GM19023 (cell line): ENCODE results near the gene DIPK1A.
"Not testable (repeated sequence)": the region's sequence is repeated elsewhere in the genome, so short reads cannot be mapped to it uniquely, and the experiment has no call there.

ENCODE experiments used
- ATAC-seq: cut with Tn5 transposase; IDR thresholded peaks from one replicate; pipeline ENCODE4 v1.9.1; 2021; ENCODE audit warnings: mild to moderate bottlenecking, moderate library complexity; ENCODE audit not compliant: unreplicated experiment

Gene DIPK1A

GRCh38 chr1:92980732-92981647 lies 19.7 kb upstream of the DIPK1A start:
- peak; percentile 60 for ATAC-seq

DNA sequence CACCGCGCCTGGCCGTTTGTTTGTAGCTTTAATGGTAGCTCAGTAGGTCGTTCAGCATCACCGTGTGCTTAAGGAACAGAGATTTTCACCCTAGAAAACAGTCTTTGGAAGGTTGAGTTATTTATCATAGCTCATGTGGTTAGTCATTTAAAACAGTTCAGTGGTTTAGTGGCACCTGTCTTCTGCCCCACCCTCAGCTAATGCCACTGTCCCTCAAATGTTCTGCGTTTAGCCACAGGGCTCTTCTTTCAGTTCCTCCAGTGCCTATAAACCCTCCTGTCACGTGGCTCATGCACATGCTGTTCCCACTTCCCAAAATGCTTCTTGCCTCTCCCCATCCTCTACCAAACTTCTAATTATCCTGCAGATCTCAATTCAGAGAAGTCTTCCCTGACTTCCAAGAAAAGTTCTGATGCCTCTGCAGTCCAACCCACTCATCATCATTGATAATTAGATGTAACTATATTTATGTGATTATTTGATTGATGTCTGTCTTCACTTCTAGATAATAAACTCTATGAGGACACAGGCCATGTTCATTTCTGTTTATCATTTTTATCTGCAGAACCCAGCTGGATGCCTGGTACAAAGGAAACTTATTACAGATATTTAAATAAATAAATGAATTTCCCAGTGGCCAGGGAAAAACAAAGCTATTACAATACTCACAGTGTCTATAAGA lies 14.4 kb upstream of the DIPK1A start:
- ATAC-seq: peak; percentile 81

GRCh38 chr1:92974112-92974511 lies 12.8 kb upstream of the DIPK1A start:
- ATAC-seq: not testable (repeated sequence)

GRCh38 chr1:92973203-92973897 lies 12.1 kb upstream of the DIPK1A start:
- ATAC-seq: no peak

DNA sequence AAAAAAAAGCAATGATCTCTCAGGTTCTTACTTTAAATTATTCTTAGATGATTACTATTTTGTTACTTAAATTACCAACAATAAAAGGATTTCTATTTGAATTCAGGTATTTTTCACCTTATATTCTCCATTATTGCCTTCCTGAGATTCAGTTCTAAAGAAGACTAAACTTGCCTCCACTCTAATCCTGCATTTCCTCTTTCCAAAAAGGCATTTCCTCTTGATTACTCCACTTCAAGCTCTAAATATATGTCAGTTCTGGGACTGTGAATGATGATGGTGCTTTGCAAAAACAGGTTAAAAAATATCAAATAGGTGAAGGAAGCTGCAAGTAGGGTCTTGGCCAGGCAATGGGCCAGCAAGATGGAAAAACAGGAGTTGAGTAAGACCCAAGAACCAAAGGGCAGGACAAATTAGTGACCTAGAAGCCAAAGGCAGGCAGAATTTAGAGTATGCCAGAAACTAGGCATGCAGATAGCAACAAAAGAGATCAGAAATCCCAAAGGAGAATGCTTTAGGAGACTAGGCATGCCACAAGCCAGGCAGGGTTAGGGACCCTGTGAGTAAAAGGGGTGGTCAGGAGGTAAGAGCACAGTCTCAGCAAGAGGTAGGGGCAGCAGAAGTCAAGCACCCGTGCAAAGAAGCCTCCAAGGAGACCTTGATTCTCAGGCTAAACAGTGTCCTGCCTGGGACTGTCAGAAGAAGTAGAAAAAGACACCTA lies 11.3 kb upstream of the DIPK1A start:
- no peak for ATAC-seq

DNA sequence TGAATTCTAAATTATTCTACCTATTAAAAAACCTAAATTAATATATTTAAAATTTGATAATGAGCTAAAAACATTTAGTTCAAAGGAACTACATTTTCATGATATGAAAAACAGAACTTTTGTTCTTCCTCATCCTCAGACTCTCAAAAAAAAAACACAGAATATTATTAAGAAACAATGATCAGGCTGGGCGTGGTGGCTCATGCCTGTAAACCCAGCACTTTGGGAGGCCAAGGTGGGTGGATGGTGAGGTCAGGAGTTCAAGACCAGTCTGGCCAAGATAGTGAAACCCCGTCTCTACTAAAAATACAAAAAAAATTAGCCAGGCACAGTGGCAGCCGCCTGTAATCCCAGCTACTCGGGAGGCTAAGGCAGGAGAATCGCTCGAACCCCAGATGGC lies 10.7 kb upstream of the DIPK1A start:
- not testable (repeated sequence) for ATAC-seq

- ATAC-seq: no peak
Observed at GRCh38 chr1:92970990-92971689, 9.9 kb upstream of the DIPK1A start.

- ATAC-seq: no peak
Observed at GRCh38 chr1:92969517-92969916, 8.3 kb upstream of the DIPK1A start.

DNA sequence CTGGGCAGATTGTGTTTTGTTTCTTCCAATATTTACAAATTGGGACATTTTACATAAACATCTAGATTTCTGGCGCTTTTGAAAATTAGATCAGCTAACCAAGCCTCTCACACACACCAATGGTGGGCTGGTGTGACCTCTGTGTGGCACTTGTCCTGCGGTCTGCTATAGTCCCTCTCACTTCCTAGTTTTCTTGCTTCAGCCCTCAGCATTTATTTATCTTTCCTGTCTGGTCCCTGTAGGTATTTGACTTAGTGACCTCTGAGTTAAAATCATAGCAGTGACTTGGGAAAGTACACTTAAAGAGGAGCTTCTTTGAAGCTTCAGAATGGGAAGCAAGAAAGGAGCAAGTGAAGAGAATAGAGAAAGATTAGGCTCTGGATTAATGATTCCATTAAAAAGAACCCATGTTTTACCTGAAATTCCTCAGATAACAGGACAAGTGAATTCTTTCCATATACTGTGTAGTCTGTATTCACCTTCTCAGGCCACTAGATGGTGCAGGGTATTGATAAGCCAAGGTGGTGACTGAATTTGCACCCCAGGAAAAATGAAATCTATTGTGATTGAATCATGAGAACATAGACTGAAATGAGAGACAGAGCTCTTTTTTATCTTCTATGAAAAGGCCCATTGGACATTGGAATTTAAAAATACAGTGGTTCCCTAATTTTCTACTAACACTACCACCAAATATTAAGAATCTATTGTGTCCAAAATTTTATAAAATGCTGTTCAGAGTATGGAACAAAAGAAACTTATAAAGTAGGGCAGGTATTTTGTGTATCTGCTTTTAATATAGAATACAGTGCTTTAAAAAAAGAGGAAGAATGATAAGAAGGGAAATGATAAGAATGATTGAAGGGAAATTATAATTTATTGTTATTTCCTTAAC lies 7.1 kb upstream of the DIPK1A start:
- ATAC-seq: no peak

DNA sequence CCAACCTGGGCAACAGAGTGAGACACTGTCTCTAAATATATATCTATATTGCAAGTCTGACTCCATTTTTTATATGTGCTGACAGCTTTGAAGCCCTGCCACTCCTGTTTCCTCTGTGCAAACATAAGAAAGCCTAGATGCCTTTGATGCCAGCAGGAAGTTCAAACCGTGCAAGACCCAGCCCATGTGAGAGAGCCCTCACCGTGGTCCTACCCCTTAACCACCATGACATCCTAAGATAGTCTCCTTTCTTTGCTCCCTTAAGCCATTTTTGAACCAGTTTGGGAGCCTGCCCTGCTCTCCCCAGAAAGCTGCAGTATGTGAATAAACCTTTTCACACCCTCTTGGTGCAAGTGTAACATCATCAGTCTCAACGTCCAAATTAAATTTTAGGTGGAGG lies 3.7 kb upstream of the DIPK1A start:
- ATAC-seq: no peak

DNA sequence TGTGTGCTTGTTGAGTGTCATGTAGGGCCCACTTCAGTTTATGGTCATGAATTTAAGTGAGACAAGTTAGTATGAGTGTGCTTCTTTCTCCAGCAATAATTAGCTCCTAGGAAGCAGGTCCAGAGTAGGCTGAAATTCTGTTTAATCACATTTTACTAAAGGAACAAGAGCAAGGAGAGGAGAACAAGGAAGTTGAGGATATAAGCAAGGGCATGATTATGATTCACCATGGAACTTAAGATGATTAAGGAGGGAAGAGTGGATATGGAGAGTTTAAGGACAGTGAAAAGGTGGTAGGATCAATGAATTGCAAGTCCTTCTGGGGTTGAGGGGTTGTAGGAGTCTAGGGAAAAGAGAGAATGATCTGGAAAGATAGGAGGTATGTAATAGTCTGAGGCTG lies 3.1 kb upstream of the DIPK1A start:
- ATAC-seq: no peak

DNA sequence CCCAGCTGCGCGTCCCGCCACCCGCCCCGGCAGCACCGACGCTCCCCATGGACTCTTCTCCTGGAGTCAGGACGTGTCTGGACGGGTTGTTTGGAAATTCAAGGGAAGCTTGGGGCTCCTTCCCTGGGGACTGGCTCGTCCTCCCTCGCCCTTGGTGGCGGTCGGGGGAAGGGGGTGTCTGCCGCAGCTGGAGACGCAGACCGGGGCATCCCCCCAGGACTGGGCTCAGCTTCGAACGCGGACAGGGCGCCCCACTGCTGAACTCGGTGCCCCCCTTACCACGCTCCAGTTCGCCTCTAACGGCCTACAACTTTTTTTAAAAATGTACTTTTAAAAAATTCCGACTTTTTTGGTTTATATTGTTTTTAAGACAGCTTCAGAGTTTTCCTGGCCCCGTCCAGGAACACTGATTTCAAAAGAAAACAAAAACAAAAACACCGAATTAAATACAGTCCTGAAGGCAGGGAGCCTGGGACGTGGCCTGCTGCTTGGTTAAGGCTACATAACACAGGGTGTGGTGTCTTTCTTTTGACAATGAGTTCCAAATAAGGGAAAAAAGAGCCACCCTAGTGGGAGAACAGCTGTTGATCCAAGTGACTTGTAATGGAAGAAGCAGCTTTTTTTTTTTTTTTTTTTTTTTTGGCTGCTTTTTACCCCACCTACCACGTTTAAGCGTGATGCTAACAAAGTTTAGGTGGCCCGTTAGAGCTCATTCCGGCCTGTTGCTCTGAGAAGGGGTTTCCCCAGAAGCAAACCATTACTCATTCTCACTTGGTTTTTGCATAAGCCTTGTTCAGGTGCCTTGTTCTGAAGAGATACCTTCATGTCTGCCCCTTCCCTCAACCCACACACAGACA lies 862 bp upstream of the DIPK1A start:
- ATAC-seq: peak; percentile 51

DNA sequence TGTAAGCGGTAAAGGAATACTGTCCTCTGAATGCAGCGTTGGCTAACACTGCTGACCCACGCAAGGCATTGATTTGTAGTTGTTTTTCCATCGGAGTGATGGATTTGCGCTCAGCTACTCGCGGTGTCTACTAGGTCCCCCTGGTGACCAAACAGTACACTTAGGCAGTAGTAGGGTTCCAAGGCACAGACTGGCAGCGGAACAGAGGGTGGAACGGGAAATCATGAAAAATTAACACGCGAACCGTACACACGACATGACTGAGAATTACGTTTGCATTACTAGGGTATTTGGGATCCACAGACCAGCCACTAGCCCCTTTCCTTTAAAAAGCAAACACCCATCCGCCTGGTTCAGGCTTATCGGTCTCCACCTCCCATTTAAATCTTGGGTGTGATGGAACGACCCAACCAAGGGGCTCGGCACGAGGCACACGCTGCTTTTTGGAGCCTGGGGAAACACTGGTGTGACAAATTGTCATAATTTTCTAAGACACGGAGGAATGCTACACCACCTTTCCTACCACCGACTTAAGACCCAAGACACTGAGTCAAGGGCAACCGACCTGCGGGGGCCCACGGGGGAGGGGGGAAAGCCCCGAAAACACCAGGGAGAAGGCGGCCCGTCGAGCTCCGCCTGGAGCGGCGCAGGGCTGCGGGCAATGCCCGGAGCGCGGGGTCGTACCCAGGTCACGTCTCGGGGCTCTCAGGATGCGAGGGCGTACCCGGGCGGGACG lies 699 bp downstream of the DIPK1A start:
- peak; percentile 27 for ATAC-seq

- no peak for ATAC-seq
Observed at GRCh38 chr1:92958203-92958970, 2.9 kb downstream of the DIPK1A start.

DNA sequence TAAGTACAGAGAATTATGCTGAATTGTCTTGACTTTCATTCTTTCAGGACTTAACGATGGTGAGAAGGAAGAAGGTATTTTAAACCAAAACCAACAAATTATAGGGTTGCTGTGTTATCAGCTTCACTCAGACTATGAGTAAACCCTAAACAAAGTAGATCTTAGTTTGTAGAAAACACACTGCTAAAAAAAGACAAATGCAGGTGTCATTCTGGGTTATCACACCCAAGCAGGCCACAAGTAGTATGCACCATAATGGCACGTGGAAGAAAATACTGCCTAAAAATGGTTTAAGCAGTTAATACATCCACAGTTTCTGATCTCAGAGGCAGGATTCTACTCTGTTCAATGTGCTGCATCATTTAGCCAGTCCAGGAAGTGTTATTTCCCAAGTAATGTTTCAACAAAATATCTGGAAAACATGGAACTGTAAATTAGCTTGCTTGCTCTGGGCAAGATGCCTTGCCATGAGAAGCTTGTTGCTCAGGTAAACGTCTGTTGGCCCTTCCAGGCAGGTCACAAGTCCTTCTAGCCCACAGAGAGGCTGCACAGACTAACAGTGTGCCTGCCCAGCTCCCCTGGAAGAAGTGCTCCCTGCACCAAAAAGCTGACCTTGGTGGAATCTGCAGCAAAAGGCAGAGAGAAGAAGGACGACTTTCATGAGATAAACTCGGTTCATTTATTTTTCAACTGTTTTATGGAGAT lies 4.1 kb downstream of the DIPK1A start:
- ATAC-seq: peak; percentile 31

DNA sequence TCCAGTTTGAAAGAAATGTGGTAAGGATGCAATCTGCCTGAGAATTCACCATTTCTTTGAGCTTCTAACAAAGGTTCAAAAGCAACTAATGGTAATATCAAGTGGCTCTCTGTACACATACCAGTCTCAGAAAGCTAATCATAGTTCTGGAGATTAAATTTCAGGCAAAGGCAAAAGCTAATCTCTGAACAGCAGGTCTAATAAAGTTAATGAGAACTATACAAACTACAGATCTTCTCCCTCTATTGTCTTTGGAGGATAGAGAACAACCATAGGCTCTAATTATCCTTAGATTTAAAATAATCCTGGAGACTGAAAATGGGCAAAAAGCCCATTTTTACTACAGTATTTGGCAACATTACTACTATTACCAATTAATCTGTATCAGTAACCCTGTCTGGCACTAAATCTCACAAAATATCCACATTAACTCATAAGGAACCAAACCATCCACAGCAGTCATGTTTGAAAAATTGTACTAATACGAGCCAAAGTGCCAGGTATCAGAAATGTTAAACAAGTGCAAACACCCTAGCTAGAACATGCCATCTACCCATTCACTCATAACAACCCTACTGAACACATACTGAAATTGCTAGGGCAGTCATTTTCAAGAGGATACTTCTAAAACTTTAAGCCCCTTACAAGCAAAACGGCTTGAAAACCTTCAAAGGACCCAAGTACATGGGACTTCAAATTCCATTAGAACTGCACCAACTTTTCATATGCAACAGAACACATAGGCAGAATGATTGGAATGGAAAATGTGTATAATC lies 4.8 kb downstream of the DIPK1A start:
- ATAC-seq: no peak
